Urinary bladder (tissue), 4 donors: ENCODE data around the gene DNAH7. TPM values are rescaled to one million over a fixed set of nuclear protein-coding genes. Genes with fewer than 3 reads are reported as not detected.
"Not testable (repeated sequence)": the region's sequence is repeated elsewhere in the genome, so short reads cannot be mapped to it uniquely, and the experiment has no call there.

Experiments used
- DNase-seq: peaks from one replicate; pipeline ENCODE4 v3.0.0-alpha.2; 2015; ENCODE audit errors: extremely low spot score
- H3K27ac ChIP-seq: one replicate; pipeline ENCODE4 v1.5.1; 2013; ENCODE audit warnings: low read depth, mild to moderate bottlenecking, moderate library complexity
- H3K36me3 ChIP-seq: one replicate; pipeline ENCODE4 v1.6.1; 2013; ENCODE audit warnings: mild to moderate bottlenecking, moderate library complexity; ENCODE audit not compliant: insufficient read depth
- H3K4me1 ChIP-seq: one replicate; pipeline ENCODE4 v1.6.1; 2013; ENCODE audit warnings: mild to moderate bottlenecking, moderate library complexity; ENCODE audit not compliant: insufficient read depth
- H3K4me3 ChIP-seq: one replicate; pipeline ENCODE4 v1.5.1; 2013; ENCODE audit warnings: low read depth, low read length
- WGBS: extraction: QIAGEN DNeasy Blood & Tissue Kit; methylation state at CpG from one replicate; pipeline ENCODE4 v1.1.7; 2013; 5-methylcytosine and 5-hydroxymethylcytosine counted together
- polyA plus RNA-seq: library from polyadenylated mRNA; stranded (reverse); fragments of 200-250 nt; gene quantifications from one replicate; pipeline ENCODE4 v1.2.3, GENCODE V29; 2013
- total RNA-seq: library from RNA; depleted of rRNA; stranded (reverse); fragments of >200 nt; gene quantifications from one replicate; pipeline ENCODE4 v1.2.3, GENCODE V29; 2014
- donor health status: healthy with polysubstance abuse.
- donor health status: healthy.

The DNAH7 gene
- total and polyA plus RNA-seq, 2 donors, result 0.28 to 3.5 TPM

- Histone ChIP-seq H3K4me3 (no peak overlapping the region), H3K27ac (no peak overlapping the region), H3K4me1 (no peaks in the 10 kb centered on the region), H3K36me3 (peaks cover under 1% of the 10 kb centered on the region)
- WGBS, result 99% methylated on average over 2 of the region's 2 CpGs
- DNase-seq, result no peak
These were observed 347.6 kb downstream of the DNAH7 start for GRCh38 chr2:195721042-195721441.

GRCh38 chr2:195716466-195716865, 352.2 kb downstream of the DNAH7 start:
- Histone ChIP-seq H3K4me1 (no peaks in the 10 kb centered on the region), H3K36me3 (peaks cover 3% of the 10 kb centered on the region), H3K4me3 (no peak overlapping the region), H3K27ac (no peak overlapping the region)
- DNase-seq, result no peak
- WGBS, result 95% methylated on average over 4 of the region's 4 CpGs

- DNase-seq, result no peak
These were observed 357.2 kb downstream of the DNAH7 start for GRCh38 chr2:195711478-195711877.

GRCh38 chr2:195709901-195710806, 358.5 kb downstream of the DNAH7 start:
- no peak overlapping the region for H3K27ac ChIP-seq
- H3K36me3 ChIP-seq, result no peaks in the 10 kb centered on the region
- H3K4me3 ChIP-seq, result no peak overlapping the region
- 57% methylated on average over 2 of the region's 2 CpGs for WGBS
- H3K4me1 ChIP-seq, result no peaks in the 10 kb centered on the region
- no peak for DNase-seq

More at GRCh38 chr2:195711478-195711877, 357.2 kb downstream of the DNAH7 start:
- Histone ChIP-seq H3K36me3 (peaks cover 3% of the 10 kb centered on the region), H3K4me1 (no peaks in the 10 kb centered on the region), H3K4me3 (no peak overlapping the region), H3K27ac (no peak overlapping the region)

- Histone ChIP-seq H3K4me1 (no peaks in the 10 kb centered on the region), H3K27ac (no peak overlapping the region), H3K36me3 (no peaks in the 10 kb centered on the region), H3K4me3 (no peak overlapping the region)
- whole genome bisulfite sequencing, result 84% methylated on average over 5 of the region's 5 CpGs
- no peak for DNase-seq
These were observed 362.3 kb downstream of the DNAH7 start for GRCh38 chr2:195706161-195706900.

- Histone ChIP-seq H3K27ac (no peak overlapping the region), H3K4me3 (no peak overlapping the region), H3K36me3 (peaks cover 2% of the 10 kb centered on the region), H3K4me1 (no peaks in the 10 kb centered on the region)
- DNase-seq, result no peak
- 66% methylated on average over 3 of the region's 3 CpGs for WGBS
These were observed 368.2 kb downstream of the DNAH7 start for GRCh38 chr2:195700480-195700879.

GRCh38 chr2:195697681-195698220, 370.9 kb downstream of the DNAH7 start:
- H3K27ac ChIP-seq, result no peak overlapping the region
- no peak for DNase-seq
- no peak overlapping the region for H3K4me3 ChIP-seq
- no peaks in the 10 kb centered on the region for H3K4me1 ChIP-seq
- 81% methylated on average over 3 of the region's 3 CpGs for WGBS
- peaks cover 2% of the 10 kb centered on the region for H3K36me3 ChIP-seq

GRCh38 chr2:195696012-195696411, 372.6 kb downstream of the DNAH7 start:
- Histone ChIP-seq H3K4me3 (no peak overlapping the region), H3K36me3 (peaks cover 2% of the 10 kb centered on the region), H3K27ac (no peak overlapping the region), H3K4me1 (no peaks in the 10 kb centered on the region)
- DNase-seq, result no peak
- WGBS, result 96% methylated on average over 1 of the region's 1 CpG

GRCh38 chr2:195695002-195695631, 373.5 kb downstream of the DNAH7 start:
- no peak overlapping the region for H3K4me3 ChIP-seq
- H3K36me3 ChIP-seq, result no peaks in the 10 kb centered on the region
- DNase-seq, result no peak
- H3K27ac ChIP-seq, result no peak overlapping the region
- no peaks in the 10 kb centered on the region for H3K4me1 ChIP-seq
- WGBS, result 85% methylated on average over 8 of the region's 8 CpGs

GRCh38 chr2:195694553-195694952, 374.1 kb downstream of the DNAH7 start:
- Histone ChIP-seq H3K4me3 (no peak overlapping the region), H3K4me1 (no peaks in the 10 kb centered on the region), H3K27ac (no peak overlapping the region), H3K36me3 (peaks cover 2% of the 10 kb centered on the region)
- no peak for DNase-seq
- 97% methylated on average over 7 of the region's 7 CpGs for WGBS

- 92% methylated on average over 3 of the region's 3 CpGs for WGBS
- H3K4me3 ChIP-seq, H3K36me3 ChIP-seq, DNase-seq, H3K27ac ChIP-seq, H3K4me1 ChIP-seq: not testable (repeated sequence)
These were observed 376.1 kb downstream of the DNAH7 start for GRCh38 chr2:195692531-195692930.
